HepG2 (cell line): ENCODE measurements around the gene KDM2B. TPM values are rescaled to one million over a fixed set of nuclear protein-coding genes. Genes with fewer than 3 reads are reported as not detected.

Experiments used
- ATAC-seq: fragments of 200-7000 bp; cut with Tn5 transposase; 3 replicates; pipeline ENCODE4 v1.9.1; 2020; ENCODE audit warnings: mild to moderate bottlenecking, moderate library complexity
- BruUV-seq: library from RNA; stranded (reverse); fragments of 400-500 nt; replicated peaks from 2 replicates; lab custom pipeline; 2021; lab: Mats Ljungman, UMichigan
- CTCF ChIA-PET: fragments of 300-600 bp; formaldehyde crosslinking; extraction: SDS; loops from one replicate; lab custom pipeline; 2021; ENCODE audit warnings: low total read pairs, inconsistent platforms, low intra/inter-chr PET ratio; lab: Yijun Ruan, JAX
- POLR2A ChIA-PET: fragments of 350-600 bp; sonication (Branson Sonifier 250); formaldehyde crosslinking; loops from one replicate; lab custom pipeline; 2020; ENCODE audit warnings: antibody characterized with exemption, inconsistent platforms; lab: Yijun Ruan, JAX
- DNase-seq: peaks from one replicate; pipeline ENCODE4 v3.0.0-alpha.2; 2015; ENCODE audit warnings: low spot score
- FAIRE-seq: peaks from 3 replicates; lab custom pipeline; 2011; peaks lifted over from hg19 to GRCh38; lab: Jason Lieb, UNC
- H2AFZ ChIP-seq: one replicate; pipeline ENCODE4 v1.6.1; 2011; ENCODE audit warnings: low read length, inconsistent platforms
- H3K27ac ChIP-seq: fragments of 300-600 bp; 3 replicates; pipeline ENCODE4 v1.8.0; 2011; ENCODE audit warnings: mixed run types, mild to moderate bottlenecking, mixed read lengths, low read length, inconsistent platforms; ENCODE audit not compliant: insufficient read depth; ENCODE audit errors: extremely low read length
- H3K27me3 ChIP-seq, 2 experiments: fragments of 200-600 bp in 1 of 2; 2 replicates in 1 of 2; 3 replicates in 1 of 2; pipeline versions ENCODE4 v1.6.0 to v1.8.0; 2011; ENCODE audit warnings: low read length in 2 of 2, mild to moderate bottlenecking in 2 of 2, moderate library complexity in 2 of 2, inconsistent platforms in 1 of 2; ENCODE audit not compliant: insufficient read depth in 2 of 2, control insufficient read depth in 1 of 2
- H3K36me3 ChIP-seq, 2 experiments: fragments of 200-600 bp in 1 of 2; replicated peaks in 1 of 2; 2 replicates in 1 of 2; 3 replicates in 1 of 2; pipeline versions ENCODE4 v1.5.1 to v1.8.0; 2011; ENCODE audit warnings: low read length in 2 of 2, inconsistent platforms in 1 of 2; ENCODE audit not compliant: insufficient read depth in 2 of 2, control insufficient read depth in 1 of 2
- H3K4me1 ChIP-seq: 2 replicates; pipeline ENCODE4 v1.5.1; 2012; ENCODE audit warnings: low read length, inconsistent platforms; ENCODE audit not compliant: insufficient read depth
- H3K4me2 ChIP-seq: 2 replicates; pipeline ENCODE4 v1.6.0; 2011; ENCODE audit warnings: low read depth, low read length, inconsistent platforms
- H3K4me3 ChIP-seq, 3 experiments: fragments of 200-600 bp in 1 of 3; sonication (generic), shearing (Covaris generic) in 1 of 3; replicated peaks in 1 of 3; 2 replicates each; pipeline ENCODE4 v1.5.1; 2011 to 2016; ENCODE audit warnings: low read length in 3 of 3, inconsistent platforms in 2 of 3, low read depth in 2 of 3, mild to moderate bottlenecking in 2 of 3, control low read depth in 1 of 3, mixed read lengths in 1 of 3; ENCODE audit not compliant: insufficient read depth in 1 of 3
- H3K79me2 ChIP-seq: one replicate; pipeline ENCODE4 v1.6.1; 2011; ENCODE audit warnings: low read length, inconsistent platforms; ENCODE audit not compliant: insufficient read depth
- H3K9ac ChIP-seq: 2 replicates; pipeline ENCODE4 v1.6.0; 2011; ENCODE audit warnings: mild to moderate bottlenecking, low read depth, low read length, inconsistent platforms; ENCODE audit not compliant: insufficient read depth
- H3K9me3 ChIP-seq: 2 replicates; pipeline ENCODE4 v1.5.1; 2012; ENCODE audit warnings: mild to moderate bottlenecking, low read length
- H4K20me1 ChIP-seq: 2 replicates; pipeline ENCODE4 v1.6.0; 2011; ENCODE audit warnings: inconsistent platforms, mild to moderate bottlenecking, low read length, moderate library complexity; ENCODE audit not compliant: insufficient read depth
- HNRNPK ChIP-seq: fragments of 200-400 bp; formaldehyde crosslinking; IDR thresholded peaks from 2 replicates; pipeline ENCODE4 v1.6.1; 2018; ENCODE audit warnings: low read length, low read depth, moderate library complexity, mild to moderate bottlenecking; ENCODE audit not compliant: poor library complexity, severe bottlenecking
- SP5 ChIP-seq: IDR thresholded peaks from 2 replicates; pipeline ENCODE4 v1.6.1; 2016; ENCODE audit warnings: low read depth, borderline replicate concordance
- ZBTB3 ChIP-seq: sonication (generic); formaldehyde crosslinking; IDR thresholded peaks from 2 replicates; pipeline ENCODE4 v1.4.0; 2020; ENCODE audit warnings: low read depth, mild to moderate bottlenecking, moderate library complexity, missing genetic modification reagents, borderline replicate concordance
- ZNF629 ChIP-seq: sonication (generic); formaldehyde crosslinking; conservative IDR thresholded peaks from 2 replicates; pipeline ENCODE4 v1.5.0; 2020; ENCODE audit warnings: missing genetic modification reagents
- WGBS: methylation state at CpG from one replicate; pipeline ENCODE4 v1.1.6; 2017; ENCODE audit warnings: low lambda C conversion rate; 5-methylcytosine and 5-hydroxymethylcytosine counted together
- in situ Hi-C: cut with HindIII; loops from 2 replicates; pipeline ENCODE4 v1.10.0; 2017; ENCODE audit warnings: low pct_unique_long_range_greater_than_20kb; ENCODE audit not compliant: extremely low pct_ligation_motif_present
- intact Hi-C: fragments of 100-400 bp; cut with micrococcal nuclease; formaldehyde crosslinking; loops from one replicate; pipeline ENCODE4 v1.10.0; 2022; ENCODE audit not compliant: unreplicated experiment
- polyA plus RNA-seq, 8 experiments: library from polyadenylated mRNA; depleted of rRNA in 3 of 8; stranded (reverse) in 7 of 8; unstranded in 1 of 8; fragments of >200 nt; fragmentation: Illumina TruSeq in 4 of 8; extraction: Trizol in 4 of 8; gene quantifications; 2 replicates each; pipeline versions ENCODE4 v1.2.1 to v1.2.3, GENCODE V29; 2011 to 2016; ENCODE audit warnings: low read depth in 4 of 8, missing spikeins in 1 of 8, mixed read lengths in 1 of 8; ENCODE audit not compliant: insufficient read depth in 1 of 8
- total RNA-seq, 5 experiments: library from RNA; depleted of rRNA; stranded (reverse); fragments of >200 nt; fragmentation: Illumina TruSeq; extraction: Trizol; gene quantifications; 2 replicates each; pipeline ENCODE4 v1.2.3, GENCODE V29; 2016; ENCODE audit warnings: low read depth in 1 of 5
- TF ChIP-seq, protein P1 (sequence below): sonication (generic); formaldehyde crosslinking; IDR thresholded peaks from 2 replicates; pipeline ENCODE4 v1.8.0; 2022; ENCODE audit warnings: missing genetic modification reagents, mild to moderate bottlenecking, inconsistent platforms, borderline replicate concordance
- TF ChIP-seq, protein P2 (sequence below): sonication (generic); formaldehyde crosslinking; IDR thresholded peaks from 2 replicates; pipeline ENCODE4 v1.8.0; 2022; ENCODE audit warnings: missing genetic modification reagents, low read depth, mild to moderate bottlenecking, borderline replicate concordance
- TF ChIP-seq, protein P3 (sequence below): sonication (generic); formaldehyde crosslinking; IDR thresholded peaks from 2 replicates; pipeline ENCODE4 v1.5.0; 2020; ENCODE audit warnings: missing genetic modification reagents

The KDM2B gene
- total and polyA plus RNA-seq, 2 of the 13 experiments (the other 11 are each of a cell fraction or from before 2014, with no cell fraction given): 17.5 to 26.1 TPM

DNA sequence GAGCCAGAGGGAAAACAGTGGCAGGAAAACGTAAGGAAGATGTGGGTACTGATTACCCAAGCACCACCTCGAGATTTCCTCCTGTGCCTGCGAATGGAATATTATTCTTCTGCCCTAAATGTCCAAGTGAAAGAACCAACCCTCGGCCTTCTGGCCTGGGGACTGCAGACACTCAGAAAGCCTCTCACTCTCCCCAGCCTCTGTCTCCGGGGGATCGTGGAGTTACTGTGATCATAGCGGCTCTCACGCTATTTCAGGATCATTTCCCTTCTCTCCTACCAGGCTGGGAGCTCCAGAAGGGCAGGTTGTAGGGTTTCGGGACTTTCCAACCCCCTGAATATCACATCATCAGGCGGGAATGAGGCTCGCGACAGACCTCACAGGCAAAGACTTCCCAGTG is 68.9 kb downstream of the KDM2B start:
- TF ChIP-seq, protein P1, sequence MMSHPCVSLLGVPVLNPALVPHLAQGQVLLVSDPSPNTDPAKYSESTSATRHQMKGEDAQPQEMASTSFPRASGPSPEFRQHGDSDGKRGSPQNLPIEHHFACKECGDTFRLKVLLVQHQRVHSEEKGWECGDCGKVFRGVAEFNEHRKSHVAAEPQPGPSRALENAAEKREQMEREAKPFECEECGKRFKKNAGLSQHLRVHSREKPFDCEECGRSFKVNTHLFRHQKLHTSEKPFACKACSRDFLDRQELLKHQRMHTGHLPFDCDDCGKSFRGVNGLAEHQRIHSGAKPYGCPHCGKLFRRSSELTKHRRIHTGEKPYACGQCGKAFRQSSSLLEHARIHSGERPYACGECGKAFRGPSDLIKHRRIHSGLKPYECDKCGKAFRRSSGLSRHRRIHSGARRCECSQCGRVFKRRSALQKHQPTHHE: no peak
- TF ChIP-seq HNRNPK (no peak), SP5 (no peak), ZBTB3 (CRISPR knock-in tag) (no peak), ZNF629 (CRISPR knock-in tag) (no peak)
- TF ChIP-seq, protein P2, sequence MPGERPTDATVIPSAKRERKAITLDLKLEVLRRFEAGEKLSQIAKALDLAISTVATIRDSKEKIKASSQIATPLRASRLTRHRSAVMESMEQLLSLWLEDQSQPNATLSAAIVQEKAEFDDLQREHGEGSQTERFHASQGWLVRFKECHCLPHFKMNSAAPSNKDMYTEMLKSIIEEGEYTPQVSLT (CRISPR knock-in tag): no peak
- TF ChIP-seq, protein P3, sequence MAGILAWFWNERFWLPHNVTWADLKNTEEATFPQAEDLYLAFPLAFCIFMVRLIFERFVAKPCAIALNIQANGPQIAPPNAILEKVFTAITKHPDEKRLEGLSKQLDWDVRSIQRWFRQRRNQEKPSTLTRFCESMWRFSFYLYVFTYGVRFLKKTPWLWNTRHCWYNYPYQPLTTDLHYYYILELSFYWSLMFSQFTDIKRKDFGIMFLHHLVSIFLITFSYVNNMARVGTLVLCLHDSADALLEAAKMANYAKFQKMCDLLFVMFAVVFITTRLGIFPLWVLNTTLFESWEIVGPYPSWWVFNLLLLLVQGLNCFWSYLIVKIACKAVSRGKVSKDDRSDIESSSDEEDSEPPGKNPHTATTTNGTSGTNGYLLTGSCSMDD: no peak
- TF ChIP-seq, all 625 proteins: peak for 0
- POLR2A ChIA-PET: no interaction called here
- Histone ChIP-seq H3K4me3 (no peak overlapping the region), H2AFZ (no peak overlapping the region), H3K4me2 (no peak overlapping the region), H4K20me1 (no peaks in the 10 kb centered on the region), H3K4me1 (peaks cover 31% of the 10 kb centered on the region), H3K9ac (no peak overlapping the region), H3K79me2 (no peaks in the 10 kb centered on the region), H3K27ac (no peak overlapping the region), H3K36me3 (peaks cover 11 to 33% of the 10 kb centered on the region in 2 experiments), H3K27me3 (no peaks in the 10 kb centered on the region), H3K9me3 (no peaks in the 10 kb centered on the region)
- no TSS peak for BruUV-seq
- CTCF ChIA-PET: no interaction called here
- DNase-seq: no peak
- FAIRE-seq: no peak
- ATAC-seq: no peak
- intact Hi-C loops (no loop called here), in situ Hi-C loops (no loop called here)
- WGBS: 95% methylated on average over 12 of the region's 12 CpGs
